ENCODE measurements around the gene DAZL. TPM values are rescaled to one million over a fixed set of nuclear protein-coding genes. Genes with fewer than 3 reads are reported as not detected.

Gene DAZL, protein sequence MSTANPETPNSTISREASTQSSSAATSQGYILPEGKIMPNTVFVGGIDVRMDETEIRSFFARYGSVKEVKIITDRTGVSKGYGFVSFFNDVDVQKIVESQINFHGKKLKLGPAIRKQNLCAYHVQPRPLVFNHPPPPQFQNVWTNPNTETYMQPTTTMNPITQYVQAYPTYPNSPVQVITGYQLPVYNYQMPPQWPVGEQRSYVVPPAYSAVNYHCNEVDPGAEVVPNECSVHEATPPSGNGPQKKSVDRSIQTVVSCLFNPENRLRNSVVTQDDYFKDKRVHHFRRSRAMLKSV
- not detected in 2 replicates for total RNA-seq
- long read RNA-seq = 0 reads

DNA sequence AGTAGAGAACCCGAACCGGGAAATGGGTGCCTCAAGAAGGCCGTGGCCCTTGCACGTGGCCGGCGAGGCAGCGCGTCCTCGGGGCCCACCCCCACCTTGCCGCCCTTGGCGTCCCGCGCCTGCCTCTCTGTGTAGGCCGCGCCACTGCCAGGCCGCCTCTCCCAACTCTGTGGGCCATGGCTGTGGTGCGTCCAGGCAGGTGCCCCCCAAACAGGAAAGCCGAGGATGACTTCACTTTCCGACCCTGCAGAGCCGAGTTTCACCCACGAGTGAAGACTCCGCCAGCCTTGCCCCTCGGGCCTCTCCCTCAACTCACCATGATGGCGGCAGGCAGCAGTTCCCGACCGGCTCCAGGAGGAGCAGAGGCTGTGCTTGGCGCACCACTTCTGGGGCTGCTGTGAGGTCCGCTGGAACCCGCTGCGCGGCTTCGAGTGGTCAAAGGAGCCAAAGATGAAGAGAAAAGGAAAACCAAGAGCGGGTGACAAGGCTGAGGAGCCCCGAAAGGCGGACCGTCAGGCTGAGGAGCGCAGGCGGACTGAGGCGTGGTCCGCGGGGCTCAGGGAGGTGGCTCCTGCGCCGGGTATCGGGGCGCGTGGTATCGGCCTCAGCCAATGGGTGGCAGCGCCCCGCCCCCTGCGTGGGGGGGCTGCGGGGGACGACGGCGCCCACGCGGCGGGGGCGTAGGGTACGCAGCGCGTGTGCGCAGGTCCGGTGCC, at the start of gene DAZL:
Gene DAZL, minus strand, starts transcription at position 537 of the 716 bp plus-strand sequence. Its CDS starts 218 bp downstream, at position 319.
- Mint-ChIP-seq H3K36me3 (ENCODE audit: insufficient read depth) (no peaks in the 10 kb centered on the region), H3K4me1 (ENCODE audit: low read depth) (no peaks in the 10 kb centered on the region), H3K27me3 (no peaks in the 10 kb centered on the region), H3K9me3 (ENCODE audit: low read depth) (peaks cover 3% of the 10 kb centered on the region), H3K27ac (no peak within 1 kb of the TSS), H3K4me3 (ENCODE audit: low read depth) (no peak within 1 kb of the TSS)
- TF ChIP-seq, protein P1, sequence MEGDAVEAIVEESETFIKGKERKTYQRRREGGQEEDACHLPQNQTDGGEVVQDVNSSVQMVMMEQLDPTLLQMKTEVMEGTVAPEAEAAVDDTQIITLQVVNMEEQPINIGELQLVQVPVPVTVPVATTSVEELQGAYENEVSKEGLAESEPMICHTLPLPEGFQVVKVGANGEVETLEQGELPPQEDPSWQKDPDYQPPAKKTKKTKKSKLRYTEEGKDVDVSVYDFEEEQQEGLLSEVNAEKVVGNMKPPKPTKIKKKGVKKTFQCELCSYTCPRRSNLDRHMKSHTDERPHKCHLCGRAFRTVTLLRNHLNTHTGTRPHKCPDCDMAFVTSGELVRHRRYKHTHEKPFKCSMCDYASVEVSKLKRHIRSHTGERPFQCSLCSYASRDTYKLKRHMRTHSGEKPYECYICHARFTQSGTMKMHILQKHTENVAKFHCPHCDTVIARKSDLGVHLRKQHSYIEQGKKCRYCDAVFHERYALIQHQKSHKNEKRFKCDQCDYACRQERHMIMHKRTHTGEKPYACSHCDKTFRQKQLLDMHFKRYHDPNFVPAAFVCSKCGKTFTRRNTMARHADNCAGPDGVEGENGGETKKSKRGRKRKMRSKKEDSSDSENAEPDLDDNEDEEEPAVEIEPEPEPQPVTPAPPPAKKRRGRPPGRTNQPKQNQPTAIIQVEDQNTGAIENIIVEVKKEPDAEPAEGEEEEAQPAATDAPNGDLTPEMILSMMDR (IDR thresholded peaks at IDR 0.05; ENCODE audit: unreplicated experiment) = no peak
- no peak for DNase-seq (ENCODE audit: low spot score, unreplicated experiment)

DNA sequence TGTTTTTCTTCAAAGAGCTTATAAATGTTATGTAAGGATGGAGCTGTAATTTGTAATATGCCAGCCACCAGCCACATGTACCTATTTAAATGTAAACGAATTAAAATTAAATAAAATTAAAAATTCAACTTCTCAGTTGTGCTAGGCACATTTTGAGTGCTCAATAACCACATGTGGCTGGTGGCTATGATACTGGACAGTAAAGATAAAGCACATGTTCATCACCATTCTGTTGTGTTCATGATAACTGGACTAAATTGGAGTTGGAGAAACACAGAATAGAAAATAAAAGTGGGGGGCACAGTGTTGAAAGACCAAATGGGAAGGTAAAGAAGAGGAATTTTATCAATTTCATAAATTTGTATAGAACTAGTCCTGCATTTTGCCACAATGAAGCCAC, 49.8 kb upstream of the DAZL start:
- no peak overlapping the region for H3K27ac Mint-ChIP-seq
- peaks cover 2% of the 10 kb centered on the region for H3K36me3 Mint-ChIP-seq (ENCODE audit: insufficient read depth)
- DNase-seq (ENCODE audit: low spot score, unreplicated experiment) = no peak
- H3K4me1 Mint-ChIP-seq (ENCODE audit: low read depth) = peaks cover 10% of the 10 kb centered on the region
- peaks cover 4% of the 10 kb centered on the region for H3K27me3 Mint-ChIP-seq
- H3K4me3 Mint-ChIP-seq (ENCODE audit: low read depth) = no peak overlapping the region
- TF ChIP-seq, protein P1 (IDR thresholded peaks at IDR 0.05; ENCODE audit: unreplicated experiment) = no peak
- H3K9me3 Mint-ChIP-seq (ENCODE audit: low read depth) = peaks cover 4% of the 10 kb centered on the region

DNA sequence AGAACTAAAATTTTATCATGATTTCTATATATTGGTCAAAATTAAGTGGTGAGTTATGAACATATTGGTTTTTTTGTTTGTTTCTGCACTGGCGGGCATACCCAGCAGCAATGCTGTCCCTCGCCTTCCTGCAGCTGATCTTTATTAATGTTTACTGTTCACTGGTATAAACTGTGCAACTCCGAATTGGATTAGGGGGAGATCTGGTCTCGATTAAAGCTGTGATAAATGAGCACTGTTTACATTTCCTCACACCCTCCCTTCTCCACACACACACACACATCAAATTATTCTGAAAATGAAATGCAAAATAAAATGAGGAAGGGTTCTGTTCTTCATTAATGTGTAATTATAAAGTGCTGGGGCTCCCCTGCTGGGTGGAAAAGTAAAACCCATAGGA, 48.5 kb upstream of the DAZL start:
- H3K27me3 Mint-ChIP-seq = peaks cover 4% of the 10 kb centered on the region
- no peaks in the 10 kb centered on the region for H3K9me3 Mint-ChIP-seq (ENCODE audit: low read depth)
- H3K36me3 Mint-ChIP-seq (ENCODE audit: insufficient read depth) = no peaks in the 10 kb centered on the region
- no peak overlapping the region for H3K4me3 Mint-ChIP-seq (ENCODE audit: low read depth)
- DNase-seq (ENCODE audit: low spot score, unreplicated experiment) = no peak
- H3K27ac Mint-ChIP-seq = no peak overlapping the region
- TF ChIP-seq, protein P1 (IDR thresholded peaks at IDR 0.05; ENCODE audit: unreplicated experiment) = no peak
- peaks cover 7% of the 10 kb centered on the region for H3K4me1 Mint-ChIP-seq (ENCODE audit: low read depth)

DNA sequence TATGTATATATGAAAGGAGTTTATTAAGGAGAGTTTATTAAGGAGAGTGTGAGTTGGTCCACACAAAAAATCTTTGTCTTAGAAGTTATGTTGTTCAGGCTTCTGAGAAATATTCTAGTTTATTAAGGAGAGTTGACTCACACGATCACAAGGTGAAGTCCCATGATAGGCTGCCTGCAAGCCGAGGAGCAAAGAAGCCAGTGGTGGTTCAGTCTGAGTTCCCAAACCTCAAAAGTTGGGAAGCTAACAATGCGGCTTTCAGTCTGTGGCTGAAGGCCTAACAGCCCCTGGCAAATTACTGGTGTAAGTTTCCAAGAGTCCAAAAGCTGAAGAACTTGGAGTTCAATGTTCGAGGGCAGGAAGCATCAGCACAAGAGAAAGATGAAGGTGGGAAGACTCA, 42.4 kb upstream of the DAZL start:
- Mint-ChIP-seq H3K36me3 (ENCODE audit: insufficient read depth) (no peaks in the 10 kb centered on the region), H3K4me1 (ENCODE audit: low read depth) (no peaks in the 10 kb centered on the region), H3K27me3 (no peaks in the 10 kb centered on the region), H3K4me3 (ENCODE audit: low read depth) (no peak overlapping the region), H3K9me3 (ENCODE audit: low read depth) (no peaks in the 10 kb centered on the region), H3K27ac (no peak overlapping the region)
- DNase-seq (ENCODE audit: low spot score, unreplicated experiment) = no peak
- TF ChIP-seq, protein P1 (IDR thresholded peaks at IDR 0.05; ENCODE audit: unreplicated experiment) = no peak

DNA sequence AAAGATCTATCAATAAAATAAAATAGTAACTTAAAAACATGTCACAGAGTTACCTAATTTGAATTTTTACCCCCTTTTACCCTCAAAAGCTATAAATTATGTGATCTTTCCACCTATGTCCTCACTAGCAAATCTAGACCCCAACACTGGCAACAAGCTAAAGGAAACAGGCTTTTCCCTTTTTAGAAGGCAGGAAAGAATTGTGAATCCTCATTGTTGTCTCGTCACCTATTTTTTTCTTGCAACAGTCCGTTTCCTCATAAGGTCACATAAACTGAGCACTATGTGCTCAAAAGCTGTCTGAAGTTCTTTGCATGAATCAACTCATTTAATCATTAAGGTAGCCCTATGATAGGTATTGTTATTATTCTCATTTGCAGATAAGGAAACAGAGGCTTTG, 34.6 kb upstream of the DAZL start:
- Mint-ChIP-seq H3K27ac (no peak overlapping the region), H3K27me3 (no peaks in the 10 kb centered on the region), H3K9me3 (ENCODE audit: low read depth) (no peaks in the 10 kb centered on the region), H3K4me1 (ENCODE audit: low read depth) (no peaks in the 10 kb centered on the region), H3K4me3 (ENCODE audit: low read depth) (no peak overlapping the region), H3K36me3 (ENCODE audit: insufficient read depth) (no peaks in the 10 kb centered on the region)
- TF ChIP-seq, protein P1 (IDR thresholded peaks at IDR 0.05; ENCODE audit: unreplicated experiment) = no peak
- no peak for DNase-seq (ENCODE audit: low spot score, unreplicated experiment)
